Measurements from ENCODE around the gene RBP4.

Gene RBP4

GRCh38 chr10:93601146-93601773 lies at the start of gene RBP4:
Gene RBP4, minus strand, starts transcription at chr10:93601235. Its CDS starts 207 bp downstream, at chr10:93601028.
- no peak for DNase-seq (ENCODE audit: low read depth in 2 of 2)

DNA sequence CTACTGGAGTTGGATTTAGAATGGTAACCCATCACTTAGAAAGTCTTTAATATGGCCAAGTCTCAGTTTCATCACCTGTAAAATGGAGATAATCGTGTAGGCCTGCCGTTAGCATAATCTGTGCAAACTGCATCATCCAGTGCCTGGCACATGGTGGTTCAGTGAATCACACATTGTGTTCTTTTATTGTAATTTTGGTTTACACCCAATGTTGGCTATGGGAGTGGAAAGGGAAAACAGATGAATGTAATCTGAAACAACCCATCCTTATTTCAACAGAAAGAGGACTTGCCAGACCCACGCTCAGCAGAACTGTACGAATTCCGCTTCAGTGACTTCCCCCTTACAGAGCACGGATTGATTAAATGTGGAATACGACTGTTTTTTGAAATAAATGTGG lies 38.8 kb upstream of the RBP4 start:
- no peak for DNase-seq (ENCODE audit: low read depth in 2 of 2)

- no peak for DNase-seq (ENCODE audit: low read depth in 2 of 2)
These were observed 29.9 kb upstream of the RBP4 start for GRCh38 chr10:93630625-93631557.

DNA sequence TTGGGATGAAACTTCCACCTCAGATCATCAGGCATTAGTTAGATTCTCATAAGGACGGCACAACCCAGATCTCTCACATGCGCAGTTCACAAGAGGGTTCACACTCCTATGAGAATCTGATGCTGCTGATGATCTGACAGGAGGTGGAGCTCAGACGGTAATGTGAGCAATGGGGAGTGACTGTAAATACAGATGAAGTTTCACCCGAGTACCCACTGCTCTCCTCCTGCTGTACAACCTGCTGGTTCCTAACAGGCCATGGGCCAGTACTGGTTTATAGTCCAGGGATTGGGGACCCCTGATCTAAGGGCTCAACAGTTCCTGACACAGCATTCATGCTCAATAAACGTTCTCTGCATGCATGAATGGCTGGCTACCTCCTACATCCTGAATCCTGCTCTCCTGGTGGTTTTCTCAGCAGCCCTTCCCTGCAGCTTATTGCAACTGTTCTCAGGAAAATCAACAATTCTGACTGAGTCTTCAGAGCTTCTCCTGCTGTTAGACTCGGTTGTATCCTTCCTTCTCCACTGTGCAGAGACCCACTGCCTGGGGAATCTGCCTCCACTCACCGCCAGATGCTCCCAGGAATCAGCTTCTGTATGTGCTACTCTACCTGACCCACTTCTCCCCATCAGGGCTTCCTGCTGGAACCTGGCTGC lies 28.7 kb upstream of the RBP4 start:
- DNase-seq (ENCODE audit: low read depth in 2 of 2) = no peak

GRCh38 chr10:93628858-93629257 lies 27.8 kb upstream of the RBP4 start:
- DNase-seq (ENCODE audit: low read depth in 2 of 2) = no peak

GRCh38 chr10:93622942-93623341 lies 21.9 kb upstream of the RBP4 start:
- DNase-seq (ENCODE audit: low read depth in 2 of 2) = no peak

GRCh38 chr10:93620925-93621324 lies 19.9 kb upstream of the RBP4 start:
- DNase-seq (ENCODE audit: low read depth in 2 of 2) = no peak

GRCh38 chr10:93615576-93616235 lies 14.7 kb upstream of the RBP4 start:
- no peak for DNase-seq (ENCODE audit: low read depth in 2 of 2)

DNA sequence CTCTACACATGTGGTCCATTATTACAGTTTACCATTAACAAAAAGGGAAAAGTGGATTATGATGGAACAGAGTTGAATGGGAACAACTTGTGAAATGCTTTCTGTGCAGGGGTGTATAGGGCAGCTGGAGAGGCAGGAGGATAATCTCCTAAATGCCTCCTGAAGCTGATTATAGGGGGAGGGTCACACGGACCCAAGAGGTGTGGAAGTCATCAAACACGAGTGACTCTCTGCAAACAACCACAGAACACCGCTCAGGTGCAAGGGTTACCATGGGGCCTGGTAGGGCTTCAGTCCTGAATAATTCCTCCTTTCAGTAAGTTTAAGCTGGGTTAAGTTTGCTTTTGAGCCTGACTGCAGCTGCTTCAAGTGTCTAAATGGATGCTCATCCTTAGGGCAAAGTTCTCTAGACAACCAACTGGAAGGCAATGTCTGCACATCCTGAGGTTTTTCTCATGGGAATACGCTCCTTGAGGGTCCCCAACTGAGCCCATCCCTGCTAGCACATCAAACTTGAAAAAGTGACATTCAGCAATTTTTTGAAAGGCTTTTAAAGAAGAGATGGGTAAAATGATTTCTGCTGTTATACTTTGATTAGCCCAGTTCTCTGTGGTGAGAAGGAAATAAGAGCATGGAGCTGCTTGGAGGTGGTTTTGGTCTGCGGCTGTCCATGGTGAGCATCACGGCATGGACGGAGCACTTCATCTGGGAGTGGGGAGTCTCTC lies 13.2 kb upstream of the RBP4 start:
- no peak for DNase-seq (ENCODE audit: low read depth in 2 of 2)

DNA sequence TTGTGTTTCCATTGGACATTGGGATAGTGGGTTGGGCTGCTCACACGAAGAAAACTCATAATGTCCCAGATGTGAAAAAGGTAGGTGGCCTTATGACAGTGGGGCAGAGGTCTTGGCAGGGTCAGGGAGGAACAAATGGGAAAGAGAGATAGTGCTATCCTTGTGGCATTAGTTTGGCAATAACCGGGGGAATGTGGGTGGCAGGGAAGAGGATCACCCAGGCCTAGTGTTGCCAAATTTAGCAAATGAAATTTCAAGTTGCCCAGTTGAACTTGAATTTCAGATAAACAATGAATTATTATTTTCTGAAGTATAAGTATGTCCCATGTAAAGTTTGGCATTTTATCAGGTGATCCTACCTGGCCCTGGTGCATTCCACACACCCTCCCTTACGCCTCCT lies 12.1 kb upstream of the RBP4 start:
- no peak for DNase-seq (ENCODE audit: low read depth in 2 of 2)

DNA sequence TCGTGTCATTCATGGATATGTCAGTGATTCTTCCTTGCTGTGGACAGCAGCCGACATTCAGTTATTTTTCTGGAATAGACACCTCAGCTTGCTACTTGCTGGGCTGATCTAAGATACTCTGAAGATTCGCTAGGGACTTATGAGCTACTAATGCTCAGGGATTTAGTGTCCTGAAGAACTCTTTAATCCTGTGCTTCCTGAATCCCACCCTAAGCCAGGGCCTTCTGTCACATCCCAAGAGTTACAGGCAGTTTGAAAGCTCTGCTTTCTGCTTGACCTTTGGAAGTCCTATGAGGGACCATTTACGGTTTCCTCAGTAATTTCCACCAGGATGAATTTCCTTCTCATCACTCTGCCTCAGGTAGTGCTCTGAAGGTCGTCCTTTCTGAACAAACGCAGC lies 11.3 kb upstream of the RBP4 start, which contains the start of gene PDE6C:
PDE6C (plus strand) TSS at position 227 of the 400 bp plus-strand sequence. CDS start 189 bp downstream, outside the sequence.
- DNase-seq (ENCODE audit: low read depth in 2 of 2) = no peak

GRCh38 chr10:93608421-93608820 lies 7.4 kb upstream of the RBP4 start:
- no peak for DNase-seq (ENCODE audit: low read depth in 2 of 2)

DNA sequence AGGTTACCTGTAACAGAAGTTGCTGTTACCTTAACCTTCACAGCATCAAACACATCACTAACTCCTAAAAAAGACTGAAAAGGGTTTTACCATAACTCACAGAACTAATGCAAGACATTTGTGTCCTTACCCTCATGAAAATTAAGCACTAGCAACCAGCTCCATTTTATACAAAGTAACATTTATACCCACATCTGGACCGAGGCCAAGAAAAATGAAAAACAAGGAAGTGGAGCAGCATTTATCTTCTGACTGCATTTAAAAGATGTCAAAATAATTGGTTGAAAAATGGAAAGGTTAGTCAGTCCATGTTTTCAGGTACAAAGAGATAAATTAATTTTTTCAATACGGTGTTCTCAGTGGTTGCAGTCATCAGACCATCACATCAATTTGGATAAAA lies 3.1 kb upstream of the RBP4 start:
- DNase-seq (ENCODE audit: low read depth in 2 of 2) = no peak

GRCh38 chr10:93603023-93603422 lies 2.0 kb upstream of the RBP4 start:
- no peak for DNase-seq (ENCODE audit: low read depth in 2 of 2)

DNA sequence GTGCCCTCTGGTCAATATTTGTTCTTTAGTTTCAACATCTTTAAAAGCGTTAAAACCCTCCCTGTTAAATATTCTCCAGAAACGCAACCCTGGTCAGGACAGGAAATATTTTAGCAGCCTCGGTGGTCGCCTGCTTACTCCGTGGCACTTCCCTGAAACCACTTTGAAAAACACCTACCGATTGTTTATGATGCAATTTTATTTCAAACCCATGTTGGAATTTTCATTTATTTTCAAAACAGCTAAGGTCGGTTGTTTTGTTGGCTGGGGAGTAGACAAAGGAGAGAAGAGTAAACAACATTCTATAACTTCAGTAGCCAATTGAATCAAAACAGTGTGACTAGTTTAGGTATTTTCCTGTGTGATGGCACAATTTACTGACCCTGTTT lies 733 bp upstream of the RBP4 start:
- DNase-seq (ENCODE audit: low read depth in 2 of 2) = no peak

DNA sequence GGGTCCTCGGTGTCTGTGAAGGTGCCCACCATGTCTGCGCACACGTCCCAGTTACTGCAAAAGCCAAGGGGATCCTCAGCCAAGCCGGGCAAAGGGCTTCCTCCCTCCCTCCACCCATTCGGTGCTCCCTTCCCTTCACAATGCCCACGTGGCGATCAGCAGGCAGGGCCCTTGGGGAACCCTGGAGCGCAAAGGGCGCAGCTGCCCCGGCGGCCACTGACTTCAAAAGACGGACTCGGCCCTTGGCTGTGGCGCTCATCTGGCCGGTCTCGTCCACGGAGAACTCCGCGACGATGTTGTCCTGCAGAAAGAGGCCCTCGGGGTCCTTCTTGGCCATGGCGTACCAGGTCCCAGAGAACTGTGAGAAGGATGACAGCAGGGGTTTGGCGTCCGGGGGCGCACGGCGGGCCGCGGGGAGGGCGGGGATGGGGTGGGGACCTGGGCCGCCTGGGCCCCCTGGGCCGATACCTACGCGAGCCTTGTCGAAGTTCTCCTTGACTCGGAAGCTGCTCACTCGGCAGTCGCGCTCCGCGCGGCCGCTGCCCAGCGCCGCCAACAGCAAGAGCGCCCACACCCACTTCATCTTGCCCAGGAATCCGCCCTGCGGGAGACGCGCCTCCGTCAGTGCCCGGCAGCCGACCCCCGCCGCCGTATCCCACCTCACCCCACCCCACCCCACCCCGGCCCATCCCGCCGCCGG lies 439 bp downstream of the RBP4 start:
- DNase-seq (ENCODE audit: low read depth in 2 of 2) = no peak

DNA sequence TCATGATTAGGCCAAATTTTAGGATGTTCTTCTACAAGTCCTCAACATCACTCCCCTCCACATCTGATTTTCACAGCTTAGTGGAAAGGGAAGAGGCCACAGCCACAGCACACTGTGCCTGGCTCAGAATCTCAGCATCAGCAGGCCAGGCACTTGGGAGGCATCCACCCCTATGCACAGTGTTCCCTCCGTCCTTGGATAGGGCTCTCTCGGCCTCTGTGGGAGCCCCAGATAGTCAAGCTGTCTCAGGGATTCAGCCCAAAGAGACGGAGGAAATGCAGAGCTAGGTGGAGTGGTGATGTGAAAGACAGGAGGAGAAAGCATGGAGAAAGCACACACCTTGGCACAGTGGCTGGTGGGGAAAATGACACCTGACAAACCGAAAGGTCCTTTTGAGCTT lies 1.3 kb downstream of the RBP4 start:
- DNase-seq (ENCODE audit: low read depth in 2 of 2) = no peak

DNA sequence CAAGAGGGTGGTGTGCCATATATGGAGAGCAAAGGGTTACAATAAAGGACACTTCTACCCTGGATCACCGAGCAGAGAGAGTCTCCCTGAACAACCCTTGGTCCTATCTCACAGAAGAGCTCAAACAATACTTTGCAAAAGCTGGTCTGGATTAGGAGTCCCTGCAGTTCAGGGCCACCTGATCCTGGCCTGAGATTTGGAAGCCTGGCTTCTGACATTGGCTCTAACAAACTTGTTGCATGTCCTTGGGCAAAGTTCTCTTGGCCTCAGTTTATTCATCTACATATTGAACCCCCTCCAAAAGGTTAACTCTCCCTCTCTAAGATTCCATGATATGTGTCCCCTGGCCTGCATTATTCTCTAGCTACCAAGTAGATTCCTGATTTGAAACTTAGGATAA lies 1.7 kb downstream of the RBP4 start:
- no peak for DNase-seq (ENCODE audit: low read depth in 2 of 2)

- DNase-seq (ENCODE audit: low read depth in 2 of 2) = no peak
These were observed 2.9 kb downstream of the RBP4 start for GRCh38 chr10:93598157-93598556.

- no peak for DNase-seq (ENCODE audit: low read depth in 2 of 2)
These were observed 3.9 kb downstream of the RBP4 start for GRCh38 chr10:93597075-93597599.

GRCh38 chr10:93596539-93596938 lies 4.5 kb downstream of the RBP4 start:
- DNase-seq (ENCODE audit: low read depth in 2 of 2) = no peak
